ENCODE results near the gene APLP1. TPM values are rescaled to one million over a fixed set of nuclear protein-coding genes. Genes with fewer than 3 reads are reported as not detected.

The APLP1 gene
- polyA plus RNA-seq, 1 donor from 2014 or later, result 407 TPM

DNA sequence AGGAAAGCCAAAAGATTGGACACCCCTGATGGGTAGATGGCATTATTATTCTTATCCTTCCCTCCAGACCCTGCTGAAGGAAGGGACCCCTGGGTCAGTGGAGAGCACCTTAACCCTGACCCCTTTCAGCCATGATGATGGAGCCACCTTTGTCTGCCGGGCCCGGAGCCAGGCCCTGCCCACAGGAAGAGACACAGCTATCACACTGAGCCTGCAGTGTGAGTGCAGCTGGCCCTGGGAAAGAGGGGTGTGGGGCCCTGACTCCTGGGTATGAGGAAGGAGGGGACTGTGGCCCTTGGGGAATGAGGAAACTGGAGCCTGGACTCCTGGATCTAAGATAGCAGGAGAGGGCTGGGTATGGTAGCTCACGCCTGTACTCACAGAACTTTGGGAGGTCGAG is 9.0 kb upstream of the APLP1 start:
- H3K36me3 ChIP-seq (ENCODE audit: insufficient read depth, low read length), result no peaks in the 10 kb centered on the region
- H3K9me3 ChIP-seq (ENCODE audit: low read length), result no peaks in the 10 kb centered on the region
- H4K20me1 ChIP-seq (ENCODE audit: insufficient read depth), result no peaks in the 10 kb centered on the region
- H3K9me2 ChIP-seq (ENCODE audit: insufficient read depth, low read length), result no peaks in the 10 kb centered on the region
- H3K27me3 ChIP-seq (ENCODE audit: insufficient read depth, low read depth, low read length), result peaks cover 17% of the 10 kb centered on the region
- H3K79me2 ChIP-seq (replicated peaks; ENCODE audit: insufficient read depth, low read length), result no peaks in the 10 kb centered on the region
- no peak overlapping the region for H2AFZ ChIP-seq (ENCODE audit: low read depth, low read length)
- no peak overlapping the region for H3K4me3 ChIP-seq (ENCODE audit: low read length)
- H3K9ac ChIP-seq (ENCODE audit: low read length), result no peak overlapping the region
- no peak overlapping the region for H3K27ac ChIP-seq (ENCODE audit: low read length)
- H3K4me2 ChIP-seq (ENCODE audit: low read length), result no peak overlapping the region
- H3F3A ChIP-seq (ENCODE audit: insufficient read depth, low read length, poor library complexity, severe bottlenecking), result no peaks in the 10 kb centered on the region
- no peak for TF ChIP-seq EP300 (conservative IDR thresholded peaks at IDR 0.05; ENCODE audit: poor library complexity, severe bottlenecking)
- TF ChIP-seq CTCF (IDR thresholded peaks at IDR 0.05; ENCODE audit: poor library complexity, severe bottlenecking), result no peak
- no peak for TF ChIP-seq SMC3 (conservative IDR thresholded peaks at IDR 0.05; ENCODE audit: poor library complexity)
- TF ChIP-seq EZH2 (IDR thresholded peaks at IDR 0.05; ENCODE audit: borderline replicate concordance, insufficient read depth, low read length, poor library complexity, severe bottlenecking), result no peak
- TF ChIP-seq TAF1 (IDR thresholded peaks at IDR 0.05; ENCODE audit: low read depth), result no peak
- no peak for TF ChIP-seq MXI1 (conservative IDR thresholded peaks at IDR 0.05; ENCODE audit: poor library complexity, severe bottlenecking)
- no peak for TF ChIP-seq REST (IDR thresholded peaks at IDR 0.05; ENCODE audit: borderline replicate concordance)
- no peak for TF ChIP-seq RAD21 (conservative IDR thresholded peaks at IDR 0.05)
- TF ChIP-seq POLR2AphosphoS5 (IDR thresholded peaks at IDR 0.05), result no peak

- Histone ChIP-seq H3K9me2 (ENCODE audit: insufficient read depth, low read length) (no peaks in the 10 kb centered on the region), H4K20me1 (ENCODE audit: insufficient read depth) (no peaks in the 10 kb centered on the region), H3K4me2 (ENCODE audit: low read length) (no peak overlapping the region), H3K27me3 (ENCODE audit: insufficient read depth, low read depth, low read length) (peaks cover 17% of the 10 kb centered on the region), H3K27ac (ENCODE audit: low read length) (no peak overlapping the region), H2AFZ (ENCODE audit: low read depth, low read length) (no peak overlapping the region), H3K4me3 (ENCODE audit: low read length) (no peak overlapping the region), H3K36me3 (ENCODE audit: insufficient read depth, low read length) (no peaks in the 10 kb centered on the region), H3K9me3 (ENCODE audit: low read length) (no peaks in the 10 kb centered on the region), H3K79me2 (replicated peaks; ENCODE audit: insufficient read depth, low read length) (no peaks in the 10 kb centered on the region), H3F3A (ENCODE audit: insufficient read depth, low read length, poor library complexity, severe bottlenecking) (no peaks in the 10 kb centered on the region), H3K9ac (ENCODE audit: low read length) (no peak overlapping the region)
- TF ChIP-seq EZH2 (IDR thresholded peaks at IDR 0.05; ENCODE audit: borderline replicate concordance, insufficient read depth, low read length, poor library complexity, severe bottlenecking) (no peak), EP300 (conservative IDR thresholded peaks at IDR 0.05; ENCODE audit: poor library complexity, severe bottlenecking) (no peak), SMC3 (conservative IDR thresholded peaks at IDR 0.05; ENCODE audit: poor library complexity) (no peak), MXI1 (conservative IDR thresholded peaks at IDR 0.05; ENCODE audit: poor library complexity, severe bottlenecking) (no peak), REST (IDR thresholded peaks at IDR 0.05; ENCODE audit: borderline replicate concordance) (no peak), POLR2AphosphoS5 (IDR thresholded peaks at IDR 0.05) (no peak), CTCF (IDR thresholded peaks at IDR 0.05; ENCODE audit: poor library complexity, severe bottlenecking) (no peak), TAF1 (IDR thresholded peaks at IDR 0.05; ENCODE audit: low read depth) (no peak), RAD21 (conservative IDR thresholded peaks at IDR 0.05) (no peak)
Observed at GRCh38 chr19:35860436-35860817, 7.9 kb upstream of the APLP1 start.
